HG03159 (cell line): ENCODE data around the gene KPNA4.
A peak's percentile ranks its signal among the peaks of the same experiment; 100 is the strongest.
"Not testable (repeated sequence)": the region's sequence is repeated elsewhere in the genome, so short reads cannot be mapped to it uniquely, and the experiment has no call there.

Source experiments
- ATAC-seq: cut with Tn5 transposase; IDR thresholded peaks from one replicate; pipeline ENCODE4 v1.9.1; 2021; ENCODE audit warnings: mild to moderate bottlenecking, moderate library complexity; ENCODE audit not compliant: unreplicated experiment

Gene KPNA4, protein sequence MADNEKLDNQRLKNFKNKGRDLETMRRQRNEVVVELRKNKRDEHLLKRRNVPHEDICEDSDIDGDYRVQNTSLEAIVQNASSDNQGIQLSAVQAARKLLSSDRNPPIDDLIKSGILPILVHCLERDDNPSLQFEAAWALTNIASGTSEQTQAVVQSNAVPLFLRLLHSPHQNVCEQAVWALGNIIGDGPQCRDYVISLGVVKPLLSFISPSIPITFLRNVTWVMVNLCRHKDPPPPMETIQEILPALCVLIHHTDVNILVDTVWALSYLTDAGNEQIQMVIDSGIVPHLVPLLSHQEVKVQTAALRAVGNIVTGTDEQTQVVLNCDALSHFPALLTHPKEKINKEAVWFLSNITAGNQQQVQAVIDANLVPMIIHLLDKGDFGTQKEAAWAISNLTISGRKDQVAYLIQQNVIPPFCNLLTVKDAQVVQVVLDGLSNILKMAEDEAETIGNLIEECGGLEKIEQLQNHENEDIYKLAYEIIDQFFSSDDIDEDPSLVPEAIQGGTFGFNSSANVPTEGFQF

DNA sequence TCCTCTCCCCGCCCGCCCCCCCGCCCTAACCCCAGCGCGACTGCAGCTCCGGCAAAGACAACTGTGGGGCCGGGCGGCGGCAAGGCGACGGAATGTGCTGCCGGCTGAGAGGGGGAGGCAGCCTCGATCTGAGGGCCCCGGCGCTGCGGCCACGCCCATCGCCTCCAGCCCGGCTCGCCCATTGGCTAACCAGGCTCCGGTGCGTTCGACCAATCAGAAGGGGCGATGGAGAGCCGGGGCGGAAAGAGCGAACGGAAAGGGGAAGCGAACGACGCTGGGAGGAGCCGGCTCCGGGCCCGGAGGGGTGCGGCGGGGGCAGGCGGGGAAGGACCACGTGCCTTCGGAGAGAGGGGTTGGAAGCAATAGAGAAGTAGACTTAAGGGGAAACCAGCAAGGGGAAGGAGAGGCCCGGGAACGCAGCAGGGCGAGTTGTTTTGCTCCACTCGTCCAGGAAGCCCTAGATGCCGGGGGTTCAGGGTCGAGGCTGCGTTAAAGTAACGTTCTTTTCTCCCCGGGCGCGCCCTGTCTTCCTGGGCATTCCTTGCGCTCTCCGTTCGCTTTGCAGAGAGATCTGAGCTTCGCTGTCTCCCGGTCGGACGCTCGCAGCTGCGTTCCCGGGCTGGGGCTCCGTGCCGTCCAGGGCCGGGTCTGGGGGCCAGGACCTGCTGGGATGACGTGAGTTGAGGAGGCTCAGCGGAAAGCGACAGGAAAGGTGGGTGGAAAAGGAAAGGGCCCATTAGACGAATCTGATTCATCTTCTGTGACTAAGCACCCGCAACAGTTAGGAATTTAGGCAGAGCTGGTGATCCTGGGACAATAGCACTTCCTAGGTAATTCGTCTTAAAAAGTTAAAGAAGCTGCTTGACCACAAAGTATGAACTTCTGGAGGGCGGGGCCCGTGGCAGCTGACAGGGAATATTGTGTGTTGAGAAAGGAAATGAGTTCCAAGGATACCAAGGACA is at the start of gene KPNA4:
Gene KPNA4 (minus strand): TSS at position 130 of the 962 bp plus-strand sequence. CDS start 289 bp downstream, outside the sequence.
- ATAC-seq: peak; percentile 94

DNA sequence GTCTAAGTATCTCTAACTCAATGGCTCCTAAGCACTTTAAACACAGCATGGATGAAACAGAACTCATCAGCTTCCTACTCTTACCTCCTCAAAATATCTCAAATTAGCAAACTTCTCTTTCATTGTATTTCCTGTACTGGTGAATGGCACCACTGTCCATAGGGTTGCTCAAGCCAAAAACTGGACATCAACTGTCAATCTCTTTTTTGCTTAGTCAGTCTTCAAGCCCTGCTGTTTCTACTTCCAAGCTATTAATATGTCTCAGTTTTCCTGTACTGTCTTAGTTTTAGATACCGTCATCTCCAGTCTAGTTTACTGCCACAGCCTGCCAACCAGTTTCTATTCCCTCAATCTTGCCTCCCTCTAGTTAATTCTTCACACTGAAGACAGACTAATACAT is 48.3 kb upstream of the KPNA4 start:
- no peak for ATAC-seq

DNA sequence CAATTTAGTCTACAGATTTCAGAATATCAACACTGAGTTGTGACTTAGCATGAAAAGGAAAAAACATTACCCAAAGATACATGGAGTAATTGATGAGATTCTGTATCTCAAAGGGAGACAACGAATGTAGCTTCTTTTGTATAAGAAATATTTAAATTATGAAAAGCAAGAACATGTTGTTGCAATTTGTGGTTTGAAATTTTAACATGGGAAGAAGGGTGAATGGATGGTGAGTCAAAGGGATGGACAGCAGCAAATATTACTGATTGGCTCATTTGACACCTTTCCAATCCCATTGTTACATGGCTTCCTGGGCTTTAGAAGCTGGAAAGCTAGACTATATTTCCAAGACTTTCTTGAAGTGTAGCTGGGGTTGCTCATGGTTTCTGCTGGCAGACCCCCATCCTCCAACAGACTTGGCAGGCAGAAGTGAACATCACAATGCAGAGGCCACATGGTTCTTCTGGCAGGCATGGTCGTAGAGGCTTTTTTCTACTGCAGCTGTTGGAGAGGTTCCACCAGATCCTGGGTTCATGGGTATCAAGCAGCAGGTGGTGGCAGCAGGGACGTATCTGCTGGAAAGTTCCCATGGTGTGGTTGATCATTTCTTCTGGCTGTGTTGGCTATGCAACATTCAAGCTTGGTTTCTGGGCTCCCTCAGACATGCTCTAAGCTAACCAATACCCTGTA is 47.2 kb upstream of the KPNA4 start:
- no peak for ATAC-seq

DNA sequence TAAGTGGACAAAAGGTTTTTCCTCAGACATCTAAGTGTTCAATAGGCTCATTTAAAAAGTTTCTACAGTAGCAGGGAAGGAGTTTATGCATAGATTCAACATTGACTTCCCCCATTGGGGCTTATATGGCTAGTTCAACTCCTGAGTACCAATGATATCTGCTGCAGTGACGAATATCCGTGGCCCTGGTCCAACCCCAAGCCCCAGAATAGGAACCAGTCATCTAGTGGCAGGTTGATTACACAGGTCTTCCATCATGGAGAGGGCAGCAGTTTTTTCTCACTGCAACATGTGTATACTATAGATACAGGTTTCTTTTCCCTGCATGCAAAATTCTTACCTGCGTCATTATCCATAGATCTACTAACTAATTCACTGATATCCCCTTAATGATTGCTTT is 45.8 kb upstream of the KPNA4 start:
- ATAC-seq: no peak

DNA sequence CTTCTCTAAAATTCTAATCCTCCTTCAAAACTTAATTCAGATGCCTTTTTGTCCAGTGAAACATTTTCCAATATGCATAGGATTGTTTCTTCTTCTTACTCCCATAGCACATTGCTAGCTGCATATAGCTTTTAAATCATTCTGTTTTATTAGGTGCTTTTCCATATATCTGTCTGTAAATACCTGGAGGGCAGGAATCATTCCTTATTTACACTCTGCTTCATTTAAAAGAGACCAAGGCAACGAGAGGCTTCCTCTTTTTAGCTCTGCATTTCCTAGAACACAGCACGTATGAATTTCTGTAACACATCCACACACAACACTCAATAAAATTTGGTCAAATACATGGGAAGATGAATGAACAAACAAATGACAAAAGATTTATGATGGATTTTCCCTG is 43.5 kb upstream of the KPNA4 start:
- no peak for ATAC-seq

DNA sequence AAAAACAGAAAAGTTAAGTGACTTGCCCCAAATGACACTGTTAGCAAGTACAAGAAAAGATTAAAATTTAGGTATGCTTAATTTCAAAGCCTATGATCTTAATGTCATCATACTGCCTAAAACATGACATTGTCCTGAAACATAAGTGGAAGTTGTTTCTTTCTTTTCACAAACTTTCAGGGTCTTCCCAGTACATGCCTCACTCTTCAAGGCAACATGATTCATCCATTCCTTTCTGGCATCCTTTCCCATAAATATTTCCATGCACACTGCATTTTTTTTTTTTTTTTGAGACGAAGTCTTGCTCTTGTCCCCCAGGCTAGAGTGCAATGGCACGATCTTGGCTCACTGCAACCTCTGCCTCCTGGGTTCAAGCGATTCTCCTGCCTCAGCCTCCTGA is 42.5 kb upstream of the KPNA4 start:
- no peak for ATAC-seq

DNA sequence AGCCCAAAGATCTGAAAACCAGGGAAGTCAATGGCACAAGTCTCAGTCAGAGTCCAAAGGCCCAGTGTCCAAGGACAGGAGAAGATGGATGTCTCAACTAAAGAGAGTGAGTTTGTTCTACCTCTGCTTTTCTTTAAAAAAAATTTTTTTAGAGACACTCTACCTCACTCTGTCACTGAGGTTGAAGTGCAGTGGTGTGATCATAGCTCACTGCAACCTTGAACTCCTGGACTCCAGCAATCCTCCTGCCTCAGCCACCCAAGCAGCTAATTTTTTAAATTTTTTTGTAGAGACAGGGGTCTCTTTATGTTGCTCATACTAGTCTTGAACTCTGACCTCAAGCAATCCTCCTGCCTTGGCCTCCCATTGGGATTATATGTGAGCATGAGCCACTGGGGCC is 39.9 kb upstream of the KPNA4 start:
- ATAC-seq: no peak

DNA sequence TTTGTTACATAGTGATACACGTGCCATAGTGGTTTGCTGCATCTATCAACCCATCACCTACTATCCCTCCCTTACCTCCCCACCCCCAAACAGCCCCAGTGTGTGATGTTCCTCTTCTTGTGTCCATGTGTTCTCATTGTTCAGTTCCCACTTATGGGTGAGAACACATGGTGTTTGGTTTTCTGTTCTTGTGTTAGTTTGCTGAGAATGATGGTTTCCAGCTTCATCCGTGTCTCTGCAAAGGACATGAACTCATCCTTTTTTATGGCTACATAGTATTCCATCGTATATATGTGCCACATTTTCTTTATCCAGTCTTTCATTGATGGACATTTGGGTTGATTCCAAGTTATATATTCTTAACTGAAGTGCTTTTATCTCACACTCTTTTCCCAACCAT is 38.5 kb upstream of the KPNA4 start:
- not testable (repeated sequence) for ATAC-seq

DNA sequence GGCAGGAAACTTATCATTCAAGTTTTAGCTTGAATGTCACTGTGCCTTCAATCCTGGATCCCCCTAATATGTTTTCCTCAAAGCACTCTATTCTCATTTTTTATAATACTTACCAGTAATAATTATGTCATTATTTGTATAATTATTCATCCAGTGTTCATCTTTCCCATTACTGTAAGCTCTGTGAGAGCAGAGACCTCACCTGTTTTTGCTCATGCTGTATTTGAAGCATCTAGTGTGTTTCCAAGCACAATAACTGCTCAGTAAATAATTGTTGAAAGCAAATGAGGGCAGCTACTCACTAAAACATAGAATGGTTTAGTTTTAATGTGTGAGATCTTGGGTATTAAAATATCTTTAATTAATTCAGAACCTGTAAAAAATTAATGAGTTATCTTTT is 36.9 kb upstream of the KPNA4 start:
- no peak for ATAC-seq

DNA sequence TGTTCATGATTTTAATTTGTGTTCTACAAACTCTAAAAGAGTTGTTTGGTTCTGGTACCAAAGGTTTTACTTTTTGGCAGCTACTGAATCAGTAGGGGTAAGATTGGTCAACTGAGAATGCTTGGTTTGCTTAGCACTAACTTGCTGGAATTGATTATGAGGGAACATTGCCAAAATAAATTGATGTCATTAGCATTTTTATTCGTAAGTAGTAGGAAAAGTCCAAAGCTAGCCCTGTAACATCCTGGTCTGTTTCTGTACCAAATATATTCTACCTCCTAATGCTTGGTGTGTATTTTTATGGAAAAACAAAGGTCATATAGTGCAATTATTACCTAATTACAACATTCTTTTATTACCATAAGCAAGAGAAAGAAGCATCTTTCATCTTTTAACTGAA is 35.9 kb upstream of the KPNA4 start:
- ATAC-seq: no peak

DNA sequence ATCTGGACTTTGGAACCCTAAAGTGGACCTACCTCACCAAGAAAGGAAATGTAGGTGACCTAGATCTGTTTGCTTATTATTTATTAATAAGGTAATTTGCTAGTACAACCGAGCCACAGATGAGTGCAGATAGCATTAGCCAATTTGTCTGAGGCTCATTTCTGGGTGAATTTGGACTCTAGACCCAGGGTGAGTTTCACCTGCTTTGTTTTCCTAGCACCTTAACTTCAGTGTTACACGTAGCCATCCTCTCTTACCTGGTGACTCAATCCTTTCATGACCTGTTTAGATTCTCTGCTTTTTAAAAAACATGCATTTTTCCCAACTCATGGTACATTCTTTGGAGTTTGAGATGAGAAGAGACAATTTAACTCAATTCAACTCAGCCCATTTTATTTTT is 33.5 kb upstream of the KPNA4 start:
- no peak for ATAC-seq

DNA sequence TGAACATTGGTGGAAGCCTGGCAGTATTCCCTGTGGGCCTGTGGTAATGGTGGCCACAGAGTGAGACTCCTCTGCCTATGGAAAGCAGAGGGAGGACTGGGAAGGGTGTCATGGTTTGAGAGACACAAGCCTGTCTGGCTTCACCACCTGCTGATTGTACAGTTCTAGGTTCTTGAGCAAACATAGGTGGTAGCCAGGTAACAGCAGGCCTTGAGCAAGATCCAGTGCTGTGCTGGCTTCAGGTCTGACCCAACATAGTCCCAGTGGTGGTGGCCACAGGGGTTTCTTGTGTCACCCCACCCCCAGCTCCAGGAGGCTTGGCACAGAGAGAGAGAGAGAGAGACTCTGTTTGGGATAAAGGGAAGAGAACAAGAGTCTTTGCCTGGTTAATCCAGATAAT is 22.7 kb upstream of the KPNA4 start:
- ATAC-seq: no peak

DNA sequence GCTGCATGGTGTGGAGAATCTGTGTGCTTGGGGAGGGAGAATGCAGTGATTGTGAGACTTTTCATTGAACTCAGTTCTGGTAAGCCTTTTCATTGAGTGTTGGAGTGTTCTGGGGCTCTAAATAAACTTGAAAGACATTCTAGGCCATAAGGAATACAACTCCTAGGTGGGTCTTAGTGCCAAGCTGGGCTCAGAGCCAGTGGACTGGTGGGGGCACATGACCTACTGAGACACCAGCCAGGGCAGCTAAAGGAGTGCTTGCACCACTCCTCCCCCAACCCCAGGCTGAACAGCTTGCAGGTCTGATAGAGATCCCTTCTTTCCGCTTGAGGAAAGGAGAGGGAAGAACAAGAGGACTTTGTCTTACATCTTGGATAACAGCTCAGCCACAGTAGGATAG is 21.7 kb upstream of the KPNA4 start:
- no peak for ATAC-seq

DNA sequence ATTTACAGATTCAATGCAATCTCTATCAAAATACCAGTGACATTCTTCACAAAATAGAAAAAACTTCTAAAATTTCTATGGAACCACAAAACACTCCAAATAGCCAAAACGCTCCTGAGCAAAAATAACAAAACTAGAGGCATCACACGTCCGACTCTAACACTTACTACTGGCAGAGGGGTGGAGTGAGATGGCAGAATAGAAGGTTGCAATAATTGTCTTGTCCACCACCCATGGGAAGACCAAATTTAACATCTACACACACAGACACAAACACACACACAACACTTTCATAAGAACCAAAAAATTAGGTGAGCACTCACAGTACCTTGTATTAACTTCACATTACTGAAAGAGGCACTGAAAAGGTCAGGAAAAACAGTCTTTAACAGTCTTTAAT is 21.3 kb upstream of the KPNA4 start:
- ATAC-seq: no peak

DNA sequence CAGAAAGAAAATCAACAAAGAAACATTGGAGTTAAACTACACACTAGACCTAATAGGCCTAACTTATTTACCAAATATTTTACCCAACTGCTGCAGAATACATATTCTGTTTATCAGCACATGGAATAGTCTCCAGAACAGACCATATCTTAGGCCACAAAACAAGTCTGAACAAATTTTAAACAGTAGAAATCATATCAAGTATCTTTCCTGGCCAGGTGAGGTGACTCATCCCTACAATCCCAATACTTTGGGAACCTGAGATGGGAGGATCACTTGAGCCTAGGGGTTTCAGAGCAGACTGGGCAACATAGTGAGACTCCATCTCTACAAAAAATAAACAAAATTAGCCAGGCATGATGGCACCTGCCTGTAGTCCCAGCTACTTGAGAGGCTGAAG is 18.1 kb upstream of the KPNA4 start:
- ATAC-seq: no peak

DNA sequence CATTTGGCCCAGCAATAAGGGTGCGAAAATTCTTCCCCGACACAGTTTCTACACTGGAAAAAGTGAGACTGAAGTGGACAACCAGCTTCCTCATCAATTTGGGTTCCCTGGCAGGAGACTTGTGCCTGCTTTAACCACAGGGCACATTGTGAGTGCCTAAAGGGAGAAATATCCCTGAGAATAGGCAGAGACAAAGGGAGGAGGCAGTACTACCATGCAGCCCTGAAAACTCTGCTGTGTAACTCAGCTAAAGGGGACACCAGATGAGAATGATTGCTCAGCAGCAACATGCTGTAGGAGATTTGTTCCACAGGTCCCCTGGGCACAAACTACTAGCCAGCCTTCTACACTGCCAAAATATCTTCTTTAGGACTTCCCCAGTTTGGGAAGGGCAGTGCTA is 15.6 kb upstream of the KPNA4 start:
- no peak for ATAC-seq

DNA sequence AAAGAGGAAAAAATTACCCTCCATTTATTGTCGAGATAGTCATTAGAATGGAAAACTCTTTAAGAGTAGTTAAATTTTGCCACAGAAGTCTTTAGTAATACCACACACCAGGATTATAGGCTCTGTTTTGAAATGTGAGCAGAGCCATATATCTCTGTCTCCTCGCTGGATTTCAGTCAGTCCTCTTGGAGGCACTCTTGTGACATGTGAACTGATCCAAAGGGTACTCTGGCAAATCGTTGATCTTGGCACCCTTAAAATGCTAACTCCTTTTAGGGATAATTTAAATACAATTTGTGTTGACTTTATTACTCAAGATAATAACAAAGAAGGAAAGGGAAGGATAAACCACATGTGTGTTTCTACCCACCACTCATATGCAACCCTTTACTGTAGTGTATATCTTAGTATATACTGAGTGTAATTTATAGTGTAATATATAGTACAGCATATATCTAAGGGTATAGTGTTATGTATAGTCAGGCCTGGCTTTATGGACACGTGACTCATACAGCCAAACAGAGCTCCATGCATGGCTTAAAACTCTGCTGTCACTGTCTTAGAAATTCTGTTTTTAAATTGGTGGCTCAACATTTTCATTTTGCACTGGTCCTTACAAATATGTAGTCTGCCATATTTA is 12.3 kb upstream of the KPNA4 start:
- no peak for ATAC-seq

DNA sequence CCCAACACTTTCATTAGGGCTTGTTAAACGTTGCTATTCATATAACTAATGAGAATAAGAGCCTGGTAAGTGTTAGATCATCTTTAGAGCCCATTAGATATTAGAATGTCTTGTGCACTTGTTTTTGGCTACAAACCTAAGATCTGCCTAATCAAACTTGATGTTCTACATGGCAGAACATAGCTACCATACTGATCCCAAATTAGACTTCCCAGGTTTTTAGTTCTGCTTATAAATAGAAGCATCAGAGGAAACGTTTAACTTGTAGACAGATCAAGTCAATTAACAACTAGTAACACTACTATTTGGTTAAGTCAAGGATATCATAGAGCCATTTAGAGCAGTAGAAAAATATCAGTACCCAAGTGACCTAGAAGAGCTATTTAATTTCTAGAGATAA is 11.7 kb upstream of the KPNA4 start:
- no peak for ATAC-seq

DNA sequence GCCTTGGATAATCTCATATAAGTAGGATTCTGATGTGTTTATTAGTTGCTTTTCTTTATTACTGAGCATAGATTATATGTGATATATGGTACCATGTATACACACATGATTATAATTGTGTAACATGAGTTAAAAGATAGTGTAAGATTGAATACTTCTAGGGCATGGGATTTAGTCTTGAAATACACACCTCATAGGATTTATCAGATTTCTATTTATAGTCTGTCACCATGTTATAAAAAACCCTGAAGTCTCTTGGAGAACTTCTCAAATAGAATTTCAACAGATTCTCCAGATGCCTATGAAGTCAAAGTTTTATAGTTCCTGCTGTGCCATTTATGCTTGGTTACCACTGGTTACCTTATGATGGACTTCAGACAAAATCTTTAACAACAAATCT is 11.2 kb upstream of the KPNA4 start:
- ATAC-seq: no peak

DNA sequence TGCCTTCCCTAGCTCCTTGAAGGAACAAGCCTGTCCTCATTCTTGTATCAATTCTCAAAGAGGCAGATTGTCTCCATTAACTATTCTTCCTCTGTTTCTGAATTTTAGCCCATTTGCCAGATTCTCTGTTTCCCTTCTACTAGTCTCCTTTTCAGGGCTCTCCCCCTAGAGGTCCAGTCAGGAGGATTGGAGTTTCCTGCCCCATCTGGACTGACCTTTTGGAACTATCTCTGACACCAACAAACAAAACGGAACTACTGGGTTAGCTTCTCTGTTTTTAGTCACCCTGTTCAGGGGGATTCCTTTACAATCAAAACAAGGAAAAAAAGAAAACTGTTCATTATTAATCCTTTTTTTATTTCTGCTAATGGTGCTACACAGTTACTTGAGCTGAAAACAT is 10.2 kb upstream of the KPNA4 start:
- no peak for ATAC-seq

DNA sequence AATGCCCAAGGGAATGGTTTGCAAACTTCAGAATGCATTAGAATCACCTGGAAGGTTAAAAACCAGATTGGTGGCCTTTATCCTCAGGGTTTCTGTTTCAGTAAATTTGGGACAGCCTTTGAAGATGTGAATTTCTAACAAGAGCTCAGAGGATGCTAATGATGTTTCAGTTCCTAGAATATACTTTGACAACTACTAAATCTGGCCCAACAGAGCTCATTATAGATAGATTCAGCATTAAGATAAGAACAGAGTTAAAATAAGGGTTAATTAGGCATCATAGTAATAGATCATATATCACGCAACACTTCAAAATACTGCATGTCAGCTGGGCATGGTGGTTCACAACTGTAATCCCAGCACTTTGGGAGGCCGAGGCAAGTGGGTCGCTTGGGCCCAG is 9.3 kb upstream of the KPNA4 start:
- ATAC-seq: no peak
